Measurements from ENCODE around the gene TGM6. TPM values are rescaled to one million over a fixed set of nuclear protein-coding genes. Genes with fewer than 3 reads are reported as not detected.

Gene TGM6
- not detected in 2 replicates for polyA plus RNA-seq

GRCh38 chr20:2380601-2381000 is at the start of gene TGM6:
TGM6 (plus strand) TSS chr20:2380901; CDS start chr20:2380969, 68 bp downstream.

GRCh38 chr20:2470423-2471193 is 89.9 kb downstream of the TGM6 start, which contains the start of gene SNRPB:
SNRPB (minus strand) TSS chr20:2470789; CDS start chr20:2470690, 99 bp downstream.

Other genes with a start within 250 kb of the TGM6 start
- gene TGM3, start 84.9 kb upstream of the TGM6 start, polyA plus RNA-seq = 0.27 TPM in 1 of 2 replicates, not detected in the other
- 11.5 and 11.7 TPM in 2 replicates for gene SNRPB, start 89.9 kb downstream of the TGM6 start, polyA plus RNA-seq
- 4.1 and 7.6 TPM in 2 replicates for gene ZNF343, start 128.0 kb downstream of the TGM6 start, polyA plus RNA-seq
- 0.54 TPM in 1 of 2 replicates, not detected in the other for gene TMC2, start 155.7 kb downstream of the TGM6 start, polyA plus RNA-seq